ENCODE measurements around the gene THAP8. TPM values are rescaled to one million over a fixed set of nuclear protein-coding genes. Genes with fewer than 3 reads are reported as not detected.

The THAP8 gene
- total RNA-seq, 1 donor from 2014 or later: 10.3 TPM

GRCh38 chr19:36031308-36031707 lies 22.8 kb downstream of the THAP8 start:
- no peak for DNase-seq (ENCODE audit: extremely low read depth, low read depth, low spot score)

GRCh38 chr19:36030264-36031148 lies 23.6 kb downstream of the THAP8 start:
- no peak for DNase-seq (ENCODE audit: extremely low read depth, low read depth, low spot score)

- no peak for DNase-seq (ENCODE audit: extremely low read depth, low read depth, low spot score)
These were observed 25.6 kb downstream of the THAP8 start for GRCh38 chr19:36028313-36029041.

- DNase-seq (ENCODE audit: extremely low read depth, low read depth, low spot score): no peak
These were observed 26.4 kb downstream of the THAP8 start for GRCh38 chr19:36027696-36028095.

GRCh38 chr19:36026091-36026876 lies 27.8 kb downstream of the THAP8 start:
- no peak for DNase-seq (ENCODE audit: extremely low read depth, low read depth, low spot score)

GRCh38 chr19:36025541-36025940 lies 28.5 kb downstream of the THAP8 start:
- no peak for DNase-seq (ENCODE audit: extremely low read depth, low read depth, low spot score)

- DNase-seq (ENCODE audit: extremely low read depth, low read depth, low spot score): no peak
These were observed 30.7 kb downstream of the THAP8 start for GRCh38 chr19:36023432-36023831.

GRCh38 chr19:36019061-36019670 lies 34.9 kb downstream of the THAP8 start:
- no peak for DNase-seq (ENCODE audit: extremely low read depth, low read depth, low spot score)

GRCh38 chr19:36014012-36014924 lies 39.8 kb downstream of the THAP8 start, which contains the start of gene ALKBH6:
TSS of gene ALKBH6 (minus strand) at chr19:36014213. CDS start at chr19:36013397, 816 bp downstream.
- DNase-seq (ENCODE audit: extremely low read depth, low read depth, low spot score): peak; percentile 74

- no peak for DNase-seq (ENCODE audit: extremely low read depth, low read depth, low spot score)
These were observed 40.6 kb downstream of the THAP8 start for GRCh38 chr19:36013280-36014011.

- DNase-seq (ENCODE audit: extremely low read depth, low read depth, low spot score): no peak
These were observed 43.7 kb downstream of the THAP8 start for GRCh38 chr19:36010402-36010801.

GRCh38 chr19:36009633-36010379 lies 44.3 kb downstream of the THAP8 start:
- DNase-seq (ENCODE audit: extremely low read depth, low read depth, low spot score): no peak

- DNase-seq (ENCODE audit: extremely low read depth, low read depth, low spot score): no peak
These were observed 44.9 kb downstream of the THAP8 start for GRCh38 chr19:36009220-36009619.

GRCh38 chr19:36008336-36008978 lies 45.6 kb downstream of the THAP8 start, which contains the start of gene SYNE4:
TSS of gene SYNE4 (minus strand) at chr19:36008813. CDS start at chr19:36008681, 132 bp downstream.
- no peak for DNase-seq (ENCODE audit: extremely low read depth, low read depth, low spot score)

- DNase-seq (ENCODE audit: extremely low read depth, low read depth, low spot score): no peak
These were observed 47.1 kb downstream of the THAP8 start for GRCh38 chr19:36006955-36007354.

GRCh38 chr19:36003284-36003683 lies 50.8 kb downstream of the THAP8 start:
- no peak for DNase-seq (ENCODE audit: extremely low read depth, low read depth, low spot score)

GRCh38 chr19:36001605-36002004 lies 52.5 kb downstream of the THAP8 start:
- DNase-seq (ENCODE audit: extremely low read depth, low read depth, low spot score): no peak

GRCh38 chr19:35996777-35997176 lies 57.3 kb downstream of the THAP8 start:
- DNase-seq (ENCODE audit: extremely low read depth, low read depth, low spot score): no peak
